Brain microvascular endothelial cell (primary cell): ENCODE data around the gene MSI2.
A peak's percentile ranks its signal among the peaks of the same experiment; 100 is the strongest.

Experiments
- DNase-seq: peaks from one replicate; pipeline ENCODE4 v3.0.0-alpha.2; 2020
- H3K27ac ChIP-seq: fragments of 250-450 bp; sonication (Bioruptor Pico); 2 replicates; pipeline ENCODE4 v1.5.1; 2020; ENCODE audit warnings: mild to moderate bottlenecking, moderate library complexity
- H3K27me3 ChIP-seq: fragments of 250-450 bp; sonication (Bioruptor Pico); replicated peaks from 2 replicates; pipeline ENCODE4 v1.5.1; 2020; ENCODE audit warnings: mild to moderate bottlenecking
- H3K36me3 ChIP-seq: fragments of 250-450 bp; sonication (Bioruptor Pico); replicated peaks from 2 replicates; pipeline ENCODE4 v1.5.1; 2020; ENCODE audit warnings: mild to moderate bottlenecking
- H3K4me3 ChIP-seq: 2 replicates; pipeline ENCODE4 v1.5.1; 2011; ENCODE audit warnings: low read depth, mild to moderate bottlenecking, control low read depth, low read length, moderate library complexity
- CTCF ChIP-seq: IDR thresholded peaks from 2 replicates; pipeline ENCODE4 v1.5.1; 2011; ENCODE audit warnings: low read depth, mild to moderate bottlenecking, moderate library complexity, low read length, control low read depth, inconsistent platforms; ENCODE audit errors: missing control alignments
- in situ Hi-C: cut with HindIII; loops from 2 replicates; pipeline ENCODE4 v1.10.0; 2017; ENCODE audit warnings: low sequenced_read_pairs, low pct_ligation_motif_present

The MSI2 gene

GRCh38 chr17:57521606-57522005 lies 265.3 kb downstream of the MSI2 start:
- in situ Hi-C loops, result no loop called here

DNA sequence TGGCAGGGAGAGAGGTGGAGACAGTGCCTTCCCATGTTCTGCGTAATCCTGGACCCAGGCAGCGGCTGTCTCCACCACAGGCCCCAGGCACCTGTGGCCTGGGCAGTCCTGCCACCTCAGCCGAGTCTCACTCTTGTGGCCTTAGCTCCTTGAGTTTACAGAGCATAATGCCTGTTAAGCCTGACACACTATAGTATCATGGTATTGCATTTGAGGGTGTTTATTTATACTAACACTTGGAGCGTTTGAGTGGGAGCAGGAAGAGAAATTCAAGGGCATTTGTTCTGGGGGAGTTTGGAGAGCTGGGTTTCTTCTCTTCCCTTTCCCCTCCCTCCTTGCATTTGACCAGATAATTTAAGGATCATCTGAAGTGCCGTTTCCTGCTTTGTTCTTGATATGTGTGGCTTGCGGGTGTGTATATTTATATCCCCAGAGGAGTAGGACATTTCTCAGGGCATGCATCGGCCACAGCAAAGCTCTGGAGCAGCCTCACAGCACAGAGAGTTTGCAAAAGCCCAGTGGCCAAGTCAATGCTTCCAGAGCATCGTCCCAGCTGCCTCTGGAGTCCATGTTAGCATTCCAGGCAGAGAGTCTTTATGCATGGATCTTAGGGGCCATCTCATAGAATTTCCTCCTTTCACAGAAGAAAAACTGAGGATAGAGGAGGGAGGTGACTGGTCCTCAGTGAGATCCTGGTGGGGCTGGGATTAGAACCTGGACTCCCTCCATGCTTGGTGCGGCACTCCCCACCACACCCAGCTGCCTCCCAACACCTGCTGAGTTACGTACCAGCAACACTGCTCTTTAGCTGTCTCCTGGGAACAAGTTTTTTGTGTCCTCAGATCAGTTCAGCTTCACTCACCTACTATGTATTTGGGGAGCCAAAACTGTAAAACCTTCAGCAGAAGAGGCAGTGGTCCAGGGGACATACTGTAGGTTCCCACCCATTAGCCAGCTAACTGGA lies 266.0 kb downstream of the MSI2 start:
- no peak for DNase-seq
- Histone ChIP-seq H3K36me3 (no peaks in the 10 kb centered on the region), H3K4me3 (no peak overlapping the region), H3K27ac (no peak overlapping the region), H3K27me3 (no peaks in the 10 kb centered on the region)
- no peak for TF ChIP-seq CTCF
- in situ Hi-C loops, result no loop called here

More at GRCh38 chr17:57521606-57522005, 265.3 kb downstream of the MSI2 start:
- no peak for DNase-seq
- no peak for TF ChIP-seq CTCF
- no peak overlapping the region for H3K27ac ChIP-seq
- H3K36me3 ChIP-seq, result no peaks in the 10 kb centered on the region
- no peaks in the 10 kb centered on the region for H3K27me3 ChIP-seq
- H3K4me3 ChIP-seq, result no peak overlapping the region

GRCh38 chr17:57523926-57524632 lies 267.8 kb downstream of the MSI2 start:
- Histone ChIP-seq H3K36me3 (no peaks in the 10 kb centered on the region), H3K27ac (no peak overlapping the region), H3K27me3 (no peaks in the 10 kb centered on the region), H3K4me3 (no peak overlapping the region)
- in situ Hi-C loops, result no loop called here
- DNase-seq, result no peak
- TF ChIP-seq CTCF, result no peak

DNA sequence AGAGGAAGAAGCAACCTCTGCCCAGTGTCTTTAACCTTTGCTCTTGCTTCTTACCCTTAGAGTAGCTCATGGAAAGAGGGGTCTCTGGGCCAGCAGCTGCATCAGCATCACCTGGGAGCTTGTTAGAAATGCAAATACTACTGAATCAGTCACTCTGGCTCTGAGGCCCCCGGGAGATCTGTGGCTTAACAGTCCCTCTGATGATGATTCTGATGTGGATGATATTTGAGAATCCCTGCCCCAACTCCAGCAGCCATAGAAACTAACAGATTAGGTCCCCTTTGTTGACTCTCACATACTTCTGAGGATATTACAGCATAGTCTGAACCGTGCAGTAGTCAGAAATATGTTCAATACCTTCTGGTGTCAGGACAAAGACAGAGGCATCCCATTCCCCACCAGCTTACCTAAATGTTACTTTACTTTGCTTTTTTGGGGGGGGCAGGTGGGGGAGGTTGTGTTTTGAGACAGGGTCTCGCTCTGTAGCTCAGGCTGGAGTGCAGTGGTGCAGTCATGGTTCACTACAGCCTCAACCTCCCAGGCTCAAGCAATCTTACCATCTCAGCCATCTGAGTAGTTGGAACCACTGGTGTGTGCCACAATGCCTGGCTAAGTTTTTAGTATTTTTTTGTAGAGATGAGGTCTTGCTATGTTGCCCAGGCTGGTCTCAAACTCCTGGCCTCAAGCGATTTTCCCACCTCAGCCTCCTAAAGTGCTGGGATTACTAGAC lies 268.7 kb downstream of the MSI2 start:
- no peak overlapping the region for H3K4me3 ChIP-seq
- DNase-seq, result peak; percentile 9
- no peaks in the 10 kb centered on the region for H3K36me3 ChIP-seq
- no peak overlapping the region for H3K27ac ChIP-seq
- TF ChIP-seq CTCF, result no peak
- in situ Hi-C loops, result no loop called here
- H3K27me3 ChIP-seq, result no peaks in the 10 kb centered on the region

- Histone ChIP-seq H3K4me3 (no peak overlapping the region), H3K27ac (no peak overlapping the region), H3K36me3 (no peaks in the 10 kb centered on the region), H3K27me3 (no peaks in the 10 kb centered on the region)
- no peak for DNase-seq
- in situ Hi-C loops, result no loop called here
- TF ChIP-seq CTCF, result no peak
Measured at GRCh38 chr17:57527221-57528057, 271.1 kb downstream of the MSI2 start.
